Measurements from ENCODE around the gene INPP5E.
"Not testable (repeated sequence)": the region's sequence is repeated elsewhere in the genome, so short reads cannot be mapped to it uniquely, and the experiment has no call there.

The INPP5E gene

GRCh38 chr9:136429075-136429628, 10.5 kb downstream of the INPP5E start:
- DNase-seq, result no peak

- no peak for DNase-seq
Measured at GRCh38 chr9:136426787-136427186, 12.9 kb downstream of the INPP5E start.

- DNase-seq, result not testable (repeated sequence)
Measured at GRCh38 chr9:136425367-136425766, 14.3 kb downstream of the INPP5E start.

- DNase-seq, result no peak
Measured at GRCh38 chr9:136424750-136425362, 14.8 kb downstream of the INPP5E start.

- DNase-seq, result no peak
Measured at GRCh38 chr9:136423432-136424146, 16.1 kb downstream of the INPP5E start.

GRCh38 chr9:136422876-136423275, 16.8 kb downstream of the INPP5E start:
- DNase-seq, result no peak

GRCh38 chr9:136421791-136422190, 17.9 kb downstream of the INPP5E start:
- DNase-seq, result no peak

- DNase-seq, result no peak
Measured at GRCh38 chr9:136419092-136419420, 20.6 kb downstream of the INPP5E start.

- no peak for DNase-seq
Measured at GRCh38 chr9:136418182-136419091, 21.2 kb downstream of the INPP5E start.

GRCh38 chr9:136416914-136417313, 22.7 kb downstream of the INPP5E start:
- DNase-seq, result no peak

GRCh38 chr9:136416427-136416826, 23.2 kb downstream of the INPP5E start:
- no peak for DNase-seq

- DNase-seq, result no peak
Measured at GRCh38 chr9:136412962-136413361, 26.7 kb downstream of the INPP5E start.

- DNase-seq, result no peak
Measured at GRCh38 chr9:136411378-136411777, 28.3 kb downstream of the INPP5E start.

GRCh38 chr9:136410500-136411287, 29.0 kb downstream of the INPP5E start, which contains the start of the genes ENTR1 and PMPCA:
TSS of gene ENTR1 (minus strand) at chr9:136410614. CDS start at chr9:136410397, 217 bp downstream.
TSS of gene PMPCA (plus strand) at chr9:136410658. CDS start at chr9:136410669, 11 bp downstream.
- DNase-seq, result peak; percentile 95 to 96

- DNase-seq, result peak; percentile 52 to 59
Measured at GRCh38 chr9:136409557-136410455, 29.8 kb downstream of the INPP5E start.

- no peak for DNase-seq
Measured at GRCh38 chr9:136407911-136408310, 31.7 kb downstream of the INPP5E start.

- not testable (repeated sequence) for DNase-seq
Measured at GRCh38 chr9:136407061-136407460, 32.6 kb downstream of the INPP5E start.

- not testable (repeated sequence) for DNase-seq
Measured at GRCh38 chr9:136405904-136406303, 33.7 kb downstream of the INPP5E start.

GRCh38 chr9:136405481-136405880, 34.2 kb downstream of the INPP5E start:
- no peak for DNase-seq

GRCh38 chr9:136404801-136405136, 34.9 kb downstream of the INPP5E start:
- DNase-seq, result no peak
